ENCODE data around the gene PCDHB15.
"Not testable (repeated sequence)": the region's sequence is repeated elsewhere in the genome, so short reads cannot be mapped to it uniquely, and the experiment has no call there.

The PCDHB15 gene

DNA sequence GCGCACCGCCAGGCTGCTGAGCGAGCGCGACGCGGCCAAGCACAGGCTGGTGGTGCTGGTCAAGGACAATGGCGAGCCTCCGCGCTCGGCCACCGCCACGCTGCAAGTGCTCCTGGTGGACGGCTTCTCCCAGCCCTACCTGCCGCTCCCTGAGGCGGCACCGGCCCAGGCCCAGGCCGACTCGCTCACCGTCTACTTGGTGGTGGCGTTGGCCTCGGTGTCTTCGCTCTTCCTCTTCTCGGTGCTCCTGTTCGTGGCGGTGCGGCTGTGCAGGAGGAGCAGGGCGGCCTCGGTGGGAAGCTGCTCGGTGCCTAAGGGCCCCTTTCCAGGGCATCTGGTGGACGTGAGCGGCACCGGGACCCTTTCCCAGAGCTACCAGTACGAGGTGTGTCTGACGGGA lies 43.5 kb upstream of the PCDHB15 start:
- not testable (repeated sequence) for H2BK120ac ChIP-seq (ENCODE audit: low read depth, low read length); H2BK12ac ChIP-seq (ENCODE audit: low read length); H3K18ac ChIP-seq (ENCODE audit: low read length); H3K23ac ChIP-seq (ENCODE audit: low read depth, low read length, poor library complexity); H2BK5ac ChIP-seq (ENCODE audit: low read length); H2AFZ ChIP-seq (ENCODE audit: low read length); H3K9ac ChIP-seq (ENCODE audit: low read depth, low read length, poor library complexity); H3K4me1 ChIP-seq (ENCODE audit: control insufficient read depth in 2 of 2, insufficient read depth in 1 of 2, low read depth in 1 of 2, low read length in 2 of 2); H4K91ac ChIP-seq (ENCODE audit: low read depth, low read length, poor library complexity); H2BK15ac ChIP-seq (ENCODE audit: low read length); H4K8ac ChIP-seq (ENCODE audit: low read depth, low read length); H3K79me1 ChIP-seq (ENCODE audit: low read depth, low read length); H3K27me3 ChIP-seq (ENCODE audit: control insufficient read depth in 3 of 3, insufficient read depth in 3 of 3, low read depth in 1 of 3, low read length in 3 of 3); H3K4me2 ChIP-seq (ENCODE audit: insufficient read depth, low read length, poor library complexity, severe bottlenecking); H3K4me3 ChIP-seq (ENCODE audit: low read length in 2 of 2); DNase-seq (ENCODE audit: low spot score); H3K4ac ChIP-seq (ENCODE audit: low read length); H3K36me3 ChIP-seq (replicated peaks in 1 of 2; ENCODE audit: control insufficient read depth in 2 of 2, insufficient read depth in 2 of 2, low read length in 2 of 2); H2AK5ac ChIP-seq (ENCODE audit: low read depth, low read length); H3K27ac ChIP-seq (replicated peaks; ENCODE audit: low read length); H3K14ac ChIP-seq (ENCODE audit: low read length)
- no CpG with 5 or more reads among the region's 35 CpGs for WGBS, 2 donors (ENCODE audit: extremely low coverage in 2 of 2, insufficient read length in 2 of 2, insufficient replicate concordance in 1 of 2)
- H3K9me3 ChIP-seq (replicated peaks in 1 of 2; ENCODE audit: control insufficient read depth in 2 of 2, insufficient read depth in 1 of 2, low read depth in 1 of 2, low read length in 2 of 2), result peaks cover 7 to 31% of the 10 kb centered on the region in 2 donors

DNA sequence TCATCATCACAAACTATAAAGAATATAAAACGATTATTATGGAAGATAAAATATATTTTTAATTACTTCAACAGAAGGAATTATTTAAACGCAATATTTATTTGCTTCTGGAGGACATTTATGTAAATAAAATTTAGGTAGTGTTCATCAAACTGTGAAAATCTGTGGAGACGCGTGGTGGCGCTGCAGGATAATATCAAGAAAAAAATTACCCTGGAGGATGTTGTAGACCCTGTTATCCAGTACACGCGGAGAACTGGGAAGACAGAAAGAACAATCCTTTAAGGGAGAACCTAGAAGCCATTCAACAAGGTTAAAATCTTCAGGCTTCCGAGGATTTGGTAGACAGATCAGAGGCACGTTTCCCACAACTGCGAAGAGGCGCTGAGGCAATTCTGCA lies 36.7 kb upstream of the PCDHB15 start, which contains the start of gene PCDHB12:
TSS of gene PCDHB12 (plus strand) at position 242 of the 400 bp plus-strand sequence. CDS start 189 bp downstream, outside the sequence.
- no peak within 1 kb of the TSS for H2BK120ac ChIP-seq (ENCODE audit: low read depth, low read length)

DNA sequence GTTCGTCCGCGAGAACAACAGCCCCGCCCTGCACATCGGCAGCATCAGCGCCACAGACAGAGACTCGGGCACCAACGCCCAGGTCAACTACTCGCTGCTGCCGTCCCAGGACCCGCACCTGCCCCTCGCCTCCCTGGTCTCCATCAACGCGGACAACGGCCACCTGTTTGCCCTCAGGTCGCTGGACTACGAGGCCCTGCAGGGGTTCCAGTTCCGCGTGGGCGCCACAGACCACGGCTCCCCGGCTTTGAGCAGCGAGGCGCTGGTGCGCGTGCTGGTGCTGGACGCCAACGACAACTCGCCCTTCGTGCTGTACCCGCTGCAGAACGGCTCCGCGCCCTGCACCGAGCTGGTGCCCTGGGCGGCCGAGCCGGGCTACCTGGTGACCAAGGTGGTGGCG lies 34.9 kb upstream of the PCDHB15 start:
- not testable (repeated sequence) for H2BK12ac ChIP-seq (ENCODE audit: low read length); DNase-seq (ENCODE audit: low spot score); H3K4ac ChIP-seq (ENCODE audit: low read length); H3K36me3 ChIP-seq (replicated peaks in 1 of 2; ENCODE audit: control insufficient read depth in 2 of 2, insufficient read depth in 2 of 2, low read length in 2 of 2); H2BK120ac ChIP-seq (ENCODE audit: low read depth, low read length); H2AFZ ChIP-seq (ENCODE audit: low read length); H3K9ac ChIP-seq (ENCODE audit: low read depth, low read length, poor library complexity); H2BK15ac ChIP-seq (ENCODE audit: low read length); H2AK5ac ChIP-seq (ENCODE audit: low read depth, low read length); H3K79me1 ChIP-seq (ENCODE audit: low read depth, low read length); H2BK5ac ChIP-seq (ENCODE audit: low read length); H3K14ac ChIP-seq (ENCODE audit: low read length); H4K91ac ChIP-seq (ENCODE audit: low read depth, low read length, poor library complexity); H4K8ac ChIP-seq (ENCODE audit: low read depth, low read length); H3K23ac ChIP-seq (ENCODE audit: low read depth, low read length, poor library complexity); H3K18ac ChIP-seq (ENCODE audit: low read length); H3K27me3 ChIP-seq (ENCODE audit: control insufficient read depth in 3 of 3, insufficient read depth in 3 of 3, low read depth in 1 of 3, low read length in 3 of 3); H3K4me2 ChIP-seq (ENCODE audit: insufficient read depth, low read length, poor library complexity, severe bottlenecking); H3K4me1 ChIP-seq (ENCODE audit: control insufficient read depth in 2 of 2, insufficient read depth in 1 of 2, low read depth in 1 of 2, low read length in 2 of 2); H3K4me3 ChIP-seq (ENCODE audit: low read length in 2 of 2); H3K27ac ChIP-seq (replicated peaks; ENCODE audit: low read length)
- WGBS, 2 donors (ENCODE audit: extremely low coverage in 2 of 2, insufficient read length in 2 of 2, insufficient replicate concordance in 1 of 2), result no CpG with 5 or more reads among the region's 39 CpGs
- peaks cover 0 to 22% of the 10 kb centered on the region in 2 donors for H3K9me3 ChIP-seq (replicated peaks in 1 of 2; ENCODE audit: control insufficient read depth in 2 of 2, insufficient read depth in 1 of 2, low read depth in 1 of 2, low read length in 2 of 2)

More for the DNA sequence above, 36.7 kb upstream of the PCDHB15 start, which contains the start of gene PCDHB12:
- Histone ChIP-seq H2BK5ac (ENCODE audit: low read length) (no peak within 1 kb of the TSS), H3K4ac (ENCODE audit: low read length) (no peak within 1 kb of the TSS), H4K91ac (ENCODE audit: low read depth, low read length, poor library complexity) (no peak within 1 kb of the TSS), H2AFZ (ENCODE audit: low read length) (no peak within 1 kb of the TSS), H4K8ac (ENCODE audit: low read depth, low read length) (no peak within 1 kb of the TSS), H3K18ac (ENCODE audit: low read length) (no peak within 1 kb of the TSS), H3K9ac (ENCODE audit: low read depth, low read length, poor library complexity) (no peak within 1 kb of the TSS), H2BK12ac (ENCODE audit: low read length) (no peak within 1 kb of the TSS), H3K9me3 (replicated peaks in 1 of 2; ENCODE audit: control insufficient read depth in 2 of 2, insufficient read depth in 1 of 2, low read depth in 1 of 2, low read length in 2 of 2) (peaks cover 0 to 18% of the 10 kb centered on the region in 2 donors), H3K27ac (replicated peaks; ENCODE audit: low read length) (no peak within 1 kb of the TSS), H2AK5ac (ENCODE audit: low read depth, low read length) (no peak within 1 kb of the TSS), H2BK15ac (ENCODE audit: low read length) (no peak within 1 kb of the TSS), H3K4me2 (ENCODE audit: insufficient read depth, low read length, poor library complexity, severe bottlenecking) (no peak within 1 kb of the TSS), H3K27me3 (ENCODE audit: control insufficient read depth in 3 of 3, insufficient read depth in 3 of 3, low read depth in 1 of 3, low read length in 3 of 3) (no peaks in the 10 kb centered on the region), H3K36me3 (replicated peaks in 1 of 2; ENCODE audit: control insufficient read depth in 2 of 2, insufficient read depth in 2 of 2, low read length in 2 of 2) (no peaks in the 10 kb centered on the region), H3K14ac (ENCODE audit: low read length) (no peak within 1 kb of the TSS), H3K79me1 (ENCODE audit: low read depth, low read length) (no peaks in the 10 kb centered on the region), H3K4me3 (ENCODE audit: low read length in 2 of 2) (no peak within 1 kb of the TSS), H3K4me1 (ENCODE audit: control insufficient read depth in 2 of 2, insufficient read depth in 1 of 2, low read depth in 1 of 2, low read length in 2 of 2) (no peaks in the 10 kb centered on the region), H3K23ac (ENCODE audit: low read depth, low read length, poor library complexity) (no peak within 1 kb of the TSS)
- WGBS, 2 donors (ENCODE audit: extremely low coverage in 2 of 2, insufficient read length in 2 of 2, insufficient replicate concordance in 1 of 2), result no CpG with 5 or more reads among the region's 11 CpGs
- no peak for DNase-seq (ENCODE audit: low spot score)

DNA sequence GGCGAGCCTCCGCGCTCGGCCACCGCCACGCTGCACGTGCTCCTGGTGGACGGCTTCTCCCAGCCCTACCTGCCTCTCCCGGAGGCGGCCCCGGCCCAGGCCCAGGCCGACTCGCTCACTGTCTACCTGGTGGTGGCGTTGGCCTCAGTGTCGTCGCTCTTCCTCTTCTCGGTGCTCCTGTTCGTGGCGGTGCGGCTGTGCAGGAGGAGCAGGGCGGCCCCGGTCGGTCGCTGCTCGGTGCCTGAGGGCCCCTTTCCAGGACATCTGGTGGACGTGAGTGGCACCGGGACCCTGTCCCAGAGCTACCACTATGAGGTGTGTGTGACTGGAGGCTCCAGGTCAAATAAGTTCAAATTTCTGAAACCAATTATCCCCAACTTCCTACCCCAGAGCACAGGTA lies 34.3 kb upstream of the PCDHB15 start:
- not testable (repeated sequence) for H3K4ac ChIP-seq (ENCODE audit: low read length); H3K4me2 ChIP-seq (ENCODE audit: insufficient read depth, low read length, poor library complexity, severe bottlenecking); H3K23ac ChIP-seq (ENCODE audit: low read depth, low read length, poor library complexity); H2BK15ac ChIP-seq (ENCODE audit: low read length); H3K27me3 ChIP-seq (ENCODE audit: control insufficient read depth in 3 of 3, insufficient read depth in 3 of 3, low read depth in 1 of 3, low read length in 3 of 3); H3K4me1 ChIP-seq (ENCODE audit: control insufficient read depth in 2 of 2, insufficient read depth in 1 of 2, low read depth in 1 of 2, low read length in 2 of 2); H3K79me1 ChIP-seq (ENCODE audit: low read depth, low read length); H3K36me3 ChIP-seq (replicated peaks in 1 of 2; ENCODE audit: control insufficient read depth in 2 of 2, insufficient read depth in 2 of 2, low read length in 2 of 2); H4K91ac ChIP-seq (ENCODE audit: low read depth, low read length, poor library complexity); H3K18ac ChIP-seq (ENCODE audit: low read length); H4K8ac ChIP-seq (ENCODE audit: low read depth, low read length); H2BK12ac ChIP-seq (ENCODE audit: low read length); H2AK5ac ChIP-seq (ENCODE audit: low read depth, low read length); H2BK5ac ChIP-seq (ENCODE audit: low read length); H3K4me3 ChIP-seq (ENCODE audit: low read length in 2 of 2); H3K27ac ChIP-seq (replicated peaks; ENCODE audit: low read length); H3K9ac ChIP-seq (ENCODE audit: low read depth, low read length, poor library complexity); H2AFZ ChIP-seq (ENCODE audit: low read length); DNase-seq (ENCODE audit: low spot score); H2BK120ac ChIP-seq (ENCODE audit: low read depth, low read length)
- WGBS, 2 donors (ENCODE audit: extremely low coverage in 2 of 2, insufficient read length in 2 of 2, insufficient replicate concordance in 1 of 2), result no CpG with 5 or more reads among the region's 27 CpGs
- peaks cover 0 to 22% of the 10 kb centered on the region in 2 donors for H3K9me3 ChIP-seq (replicated peaks in 1 of 2; ENCODE audit: control insufficient read depth in 2 of 2, insufficient read depth in 1 of 2, low read depth in 1 of 2, low read length in 2 of 2)
- peak overlapping the region; percentile 8 for H3K14ac ChIP-seq (ENCODE audit: low read length)

Measured in neuronal stem cell (in vitro differentiated cells).